SK-N-MC (cell line): ENCODE results near the gene BATF3.

ENCODE experiments used
- EZH2 ChIP-seq: fragments of 200-600 bp; sonication (generic); IDR thresholded peaks from one replicate; pipeline ENCODE4 v1.6.1; 2017; ENCODE audit warnings: antibody characterized with exemption
- POLR2AphosphoS5 ChIP-seq: IDR thresholded peaks from 2 replicates; pipeline ENCODE4 v1.6.1; 2012; ENCODE audit warnings: mild to moderate bottlenecking, low read depth, low read length, borderline replicate concordance

- no peak for TF ChIP-seq EZH2
- no peak for TF ChIP-seq POLR2AphosphoS5
Observed at GRCh38 chr1:212702672-212703071, 3.0 kb upstream of the BATF3 start.
